Measurements from ENCODE around the gene HCRTR1. TPM values are rescaled to one million over a fixed set of nuclear protein-coding genes. Genes with fewer than 3 reads are reported as not detected.

HCRTR1 gene
- polyA plus RNA-seq, 2 donors = 0.02 TPM; not detected in 1

DNA sequence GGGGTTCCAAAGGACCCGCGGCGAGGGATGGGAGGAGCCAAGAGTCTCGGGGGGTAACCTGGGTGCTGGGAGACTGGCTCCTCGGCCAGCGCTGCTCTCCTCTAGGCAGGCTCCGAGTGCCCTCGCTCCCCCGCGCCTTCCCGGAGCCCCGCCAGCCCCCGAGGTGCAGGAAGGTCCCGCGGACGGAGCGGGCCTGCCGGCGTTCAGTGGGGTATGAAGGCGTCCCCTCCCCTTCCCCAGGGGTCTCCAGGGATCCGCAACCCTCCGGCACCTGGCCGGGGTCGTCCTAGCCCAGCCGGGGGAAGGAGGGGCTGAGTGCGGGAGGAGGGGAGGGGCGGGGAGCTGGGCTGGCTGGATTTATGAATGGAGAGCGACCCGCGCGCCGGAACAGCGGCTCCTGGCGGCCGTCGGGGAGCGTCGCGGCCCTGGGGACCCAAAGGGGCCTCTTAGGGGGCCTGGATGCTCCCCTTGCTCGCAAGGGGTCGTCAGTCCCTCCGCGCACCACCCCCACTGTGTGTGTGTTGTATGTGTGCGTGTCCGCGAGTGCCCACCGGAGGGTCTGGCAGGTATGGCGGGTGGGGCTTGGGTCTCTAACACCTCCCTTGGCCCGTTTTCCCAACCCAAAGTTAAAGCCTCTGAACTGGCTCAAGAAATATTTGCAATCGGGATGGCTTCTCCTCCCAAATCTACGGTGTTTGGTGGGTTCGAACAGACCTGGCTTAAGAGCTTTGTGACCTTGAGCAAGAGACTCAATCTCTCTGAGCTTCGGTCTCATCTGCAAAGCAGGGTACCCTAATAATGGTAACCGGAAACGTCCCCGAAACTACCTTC lies 642 bp downstream of the HCRTR1 start:
- H3K27me3 ChIP-seq (ENCODE audit: control insufficient read depth in 1 of 2, insufficient read depth in 2 of 2, low read length in 2 of 2) = no peaks in the 10 kb centered on the region
- H3K9me3 ChIP-seq (ENCODE audit: control insufficient read depth in 2 of 2, insufficient read depth in 1 of 2, low read depth in 1 of 2, low read length in 1 of 2) = no peaks in the 10 kb centered on the region
- H3K4me1 ChIP-seq (ENCODE audit: control insufficient read depth in 2 of 2, insufficient read depth in 2 of 2, low read length in 1 of 2) = peaks cover 3 to 6% of the 10 kb centered on the region in 2 donors
- H3K27ac ChIP-seq (ENCODE audit: low read depth in 2 of 2, low read length in 1 of 2) = no peak overlapping the region
- H3K36me3 ChIP-seq (ENCODE audit: control insufficient read depth in 2 of 2, insufficient read depth in 2 of 2, low read length in 1 of 2) = no peaks in the 10 kb centered on the region
- 11 to 13% methylated on average over 49 to 56 of the region's 56 CpGs for WGBS, 2 donors
- peak overlapping the region; percentile 26 to 32 for H3K4me3 ChIP-seq (ENCODE audit: low read depth in 1 of 2, low read length in 2 of 2)

- H3K4me1 ChIP-seq (ENCODE audit: control insufficient read depth in 2 of 2, insufficient read depth in 2 of 2, low read length in 1 of 2) = peaks cover 3 to 6% of the 10 kb centered on the region in 2 donors
- H3K4me3 ChIP-seq (ENCODE audit: low read depth in 1 of 2, low read length in 2 of 2) = no peak overlapping the region
- no peak overlapping the region for H3K27ac ChIP-seq (ENCODE audit: low read depth in 2 of 2, low read length in 1 of 2)
- H3K27me3 ChIP-seq (ENCODE audit: control insufficient read depth in 1 of 2, insufficient read depth in 2 of 2, low read length in 2 of 2) = no peaks in the 10 kb centered on the region
- H3K9me3 ChIP-seq (ENCODE audit: control insufficient read depth in 2 of 2, insufficient read depth in 1 of 2, low read depth in 1 of 2, low read length in 1 of 2) = no peaks in the 10 kb centered on the region
- WGBS, 2 donors = 76 to 79% methylated on average over 23 of the region's 23 CpGs
- no peaks in the 10 kb centered on the region for H3K36me3 ChIP-seq (ENCODE audit: control insufficient read depth in 2 of 2, insufficient read depth in 2 of 2, low read length in 1 of 2)
Observed at GRCh38 chr1:31618916-31619846, 1.7 kb downstream of the HCRTR1 start.

DNA sequence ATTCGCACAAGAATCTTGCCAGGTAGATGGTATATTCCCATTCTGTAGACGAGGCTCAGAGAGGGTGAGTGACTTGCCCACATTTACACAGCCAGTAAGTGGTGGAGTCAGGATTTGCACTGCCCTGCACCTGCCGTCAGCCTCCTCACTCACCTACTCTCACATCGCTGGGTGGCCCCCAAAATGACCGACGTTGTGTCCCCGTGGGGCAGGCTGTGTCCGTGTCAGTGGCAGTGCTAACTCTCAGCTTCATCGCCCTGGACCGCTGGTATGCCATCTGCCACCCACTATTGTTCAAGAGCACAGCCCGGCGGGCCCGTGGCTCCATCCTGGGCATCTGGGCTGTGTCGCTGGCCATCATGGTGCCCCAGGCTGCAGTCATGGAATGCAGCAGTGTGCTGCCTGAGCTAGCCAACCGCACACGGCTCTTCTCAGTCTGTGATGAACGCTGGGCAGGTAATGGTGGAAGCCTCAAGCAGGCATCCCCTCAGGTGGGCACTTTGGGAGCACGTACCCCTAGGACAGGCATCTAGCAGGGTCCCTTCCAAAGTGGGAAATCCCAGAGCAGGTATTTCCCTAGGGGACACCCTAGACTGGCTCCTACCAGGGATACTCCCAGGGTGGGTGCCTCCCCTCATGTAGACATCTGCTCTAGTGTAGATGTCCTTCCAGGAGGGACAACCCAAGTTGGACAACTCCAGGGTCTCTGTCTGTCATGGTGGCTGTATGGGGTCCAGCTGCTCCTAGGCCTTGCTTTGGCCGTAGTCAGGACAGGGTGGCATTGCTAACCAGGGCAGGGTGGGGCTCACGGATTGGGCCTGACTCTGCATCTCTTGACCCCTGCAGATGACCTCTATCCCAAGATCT lies 3.4 kb downstream of the HCRTR1 start:
- no peak overlapping the region for H3K4me3 ChIP-seq (ENCODE audit: low read depth in 1 of 2, low read length in 2 of 2)
- H3K27me3 ChIP-seq (ENCODE audit: control insufficient read depth in 1 of 2, insufficient read depth in 2 of 2, low read length in 2 of 2) = no peaks in the 10 kb centered on the region
- H3K4me1 ChIP-seq (ENCODE audit: control insufficient read depth in 2 of 2, insufficient read depth in 2 of 2, low read length in 1 of 2) = peaks cover 3 to 6% of the 10 kb centered on the region in 2 donors
- H3K27ac ChIP-seq (ENCODE audit: low read depth in 2 of 2, low read length in 1 of 2) = no peak overlapping the region
- H3K9me3 ChIP-seq (ENCODE audit: control insufficient read depth in 2 of 2, insufficient read depth in 1 of 2, low read depth in 1 of 2, low read length in 1 of 2) = no peaks in the 10 kb centered on the region
- WGBS, 2 donors = 91 to 92% methylated on average over 20 of the region's 20 CpGs
- H3K36me3 ChIP-seq (ENCODE audit: control insufficient read depth in 2 of 2, insufficient read depth in 2 of 2, low read length in 1 of 2) = no peaks in the 10 kb centered on the region

DNA sequence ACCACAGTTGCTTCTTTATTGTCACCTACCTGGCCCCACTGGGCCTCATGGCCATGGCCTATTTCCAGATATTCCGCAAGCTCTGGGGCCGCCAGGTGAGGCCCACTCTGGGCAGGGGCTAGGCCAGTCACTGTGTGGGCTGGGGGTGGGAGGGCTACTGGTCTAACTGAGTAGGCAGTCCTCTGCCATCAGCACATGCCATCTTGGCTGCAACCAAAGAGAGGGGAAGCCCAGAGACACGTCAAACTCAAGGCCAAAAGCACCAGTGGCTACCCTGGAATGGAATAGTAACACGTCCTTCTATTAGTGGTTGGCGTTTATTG lies 4.0 kb downstream of the HCRTR1 start:
- Histone ChIP-seq H3K27me3 (ENCODE audit: control insufficient read depth in 1 of 2, insufficient read depth in 2 of 2, low read length in 2 of 2) (no peaks in the 10 kb centered on the region), H3K4me3 (ENCODE audit: low read depth in 1 of 2, low read length in 2 of 2) (no peak overlapping the region), H3K36me3 (ENCODE audit: control insufficient read depth in 2 of 2, insufficient read depth in 2 of 2, low read length in 1 of 2) (no peaks in the 10 kb centered on the region), H3K4me1 (ENCODE audit: control insufficient read depth in 2 of 2, insufficient read depth in 2 of 2, low read length in 1 of 2) (peaks cover 3 to 6% of the 10 kb centered on the region in 2 donors), H3K27ac (ENCODE audit: low read depth in 2 of 2, low read length in 1 of 2) (no peak overlapping the region), H3K9me3 (ENCODE audit: control insufficient read depth in 2 of 2, insufficient read depth in 1 of 2, low read depth in 1 of 2, low read length in 1 of 2) (no peaks in the 10 kb centered on the region)
- WGBS, 2 donors = 90 to 93% methylated on average over 5 of the region's 5 CpGs

GRCh38 chr1:31621847-31622730 lies 4.6 kb downstream of the HCRTR1 start:
- H3K4me1 ChIP-seq (ENCODE audit: control insufficient read depth in 2 of 2, insufficient read depth in 2 of 2, low read length in 1 of 2) = peaks cover 3 to 6% of the 10 kb centered on the region in 2 donors
- WGBS, 2 donors = 70 to 81% methylated on average over 15 of the region's 15 CpGs
- no peak overlapping the region for H3K4me3 ChIP-seq (ENCODE audit: low read depth in 1 of 2, low read length in 2 of 2)
- H3K36me3 ChIP-seq (ENCODE audit: control insufficient read depth in 2 of 2, insufficient read depth in 2 of 2, low read length in 1 of 2) = no peaks in the 10 kb centered on the region
- H3K27ac ChIP-seq (ENCODE audit: low read depth in 2 of 2, low read length in 1 of 2) = no peak overlapping the region
- no peaks in the 10 kb centered on the region for H3K9me3 ChIP-seq (ENCODE audit: control insufficient read depth in 2 of 2, insufficient read depth in 1 of 2, low read depth in 1 of 2, low read length in 1 of 2)
- H3K27me3 ChIP-seq (ENCODE audit: control insufficient read depth in 1 of 2, insufficient read depth in 2 of 2, low read length in 2 of 2) = no peaks in the 10 kb centered on the region

- 96 to 99% methylated on average over 12 of the region's 12 CpGs for WGBS, 2 donors
- H3K36me3 ChIP-seq (ENCODE audit: control insufficient read depth in 2 of 2, insufficient read depth in 2 of 2, low read length in 1 of 2) = peaks cover 0 to 5% of the 10 kb centered on the region in 2 donors
- H3K9me3 ChIP-seq (ENCODE audit: control insufficient read depth in 2 of 2, insufficient read depth in 1 of 2, low read depth in 1 of 2, low read length in 1 of 2) = no peaks in the 10 kb centered on the region
- no peak overlapping the region for H3K27ac ChIP-seq (ENCODE audit: low read depth in 2 of 2, low read length in 1 of 2)
- peaks cover 0 to 10% of the 10 kb centered on the region in 2 donors for H3K4me1 ChIP-seq (ENCODE audit: control insufficient read depth in 2 of 2, insufficient read depth in 2 of 2, low read length in 1 of 2)
- H3K4me3 ChIP-seq (ENCODE audit: low read depth in 1 of 2, low read length in 2 of 2) = no peak overlapping the region
- H3K27me3 ChIP-seq (ENCODE audit: control insufficient read depth in 1 of 2, insufficient read depth in 2 of 2, low read length in 2 of 2) = no peaks in the 10 kb centered on the region
Observed at GRCh38 chr1:31623365-31623764, 5.9 kb downstream of the HCRTR1 start.

DNA sequence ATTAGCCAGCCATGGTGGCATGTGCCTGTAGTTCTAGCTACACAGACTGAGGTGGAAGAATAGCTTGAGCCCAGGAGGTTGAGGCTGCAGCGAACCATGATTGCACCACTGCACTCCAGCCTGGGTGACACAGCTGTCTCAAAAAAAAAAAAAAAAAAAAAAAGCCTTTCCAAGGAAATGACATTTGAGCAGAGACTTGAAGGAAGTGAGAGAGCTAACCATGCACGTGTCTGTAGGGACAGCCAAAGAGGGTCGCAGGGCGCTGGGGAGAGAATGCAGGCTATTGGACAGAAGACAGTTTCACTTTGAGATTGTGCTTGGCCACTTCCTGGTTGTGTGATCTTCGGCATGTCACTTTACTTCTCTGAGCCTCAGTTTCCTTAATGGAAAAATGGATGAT lies 6.8 kb downstream of the HCRTR1 start:
- Histone ChIP-seq H3K27me3 (ENCODE audit: control insufficient read depth in 1 of 2, insufficient read depth in 2 of 2, low read length in 2 of 2) (no peaks in the 10 kb centered on the region), H3K36me3 (ENCODE audit: control insufficient read depth in 2 of 2, insufficient read depth in 2 of 2, low read length in 1 of 2) (peaks cover 0 to 7% of the 10 kb centered on the region in 2 donors), H3K9me3 (ENCODE audit: control insufficient read depth in 2 of 2, insufficient read depth in 1 of 2, low read depth in 1 of 2, low read length in 1 of 2) (no peaks in the 10 kb centered on the region), H3K4me1 (ENCODE audit: control insufficient read depth in 2 of 2, insufficient read depth in 2 of 2, low read length in 1 of 2) (peaks cover 0 to 10% of the 10 kb centered on the region in 2 donors), H3K27ac (ENCODE audit: low read depth in 2 of 2, low read length in 1 of 2) (no peak overlapping the region), H3K4me3 (ENCODE audit: low read depth in 1 of 2, low read length in 2 of 2) (no peak overlapping the region)
- WGBS, 2 donors = 70 to 78% methylated on average over 5 of the region's 5 CpGs

DNA sequence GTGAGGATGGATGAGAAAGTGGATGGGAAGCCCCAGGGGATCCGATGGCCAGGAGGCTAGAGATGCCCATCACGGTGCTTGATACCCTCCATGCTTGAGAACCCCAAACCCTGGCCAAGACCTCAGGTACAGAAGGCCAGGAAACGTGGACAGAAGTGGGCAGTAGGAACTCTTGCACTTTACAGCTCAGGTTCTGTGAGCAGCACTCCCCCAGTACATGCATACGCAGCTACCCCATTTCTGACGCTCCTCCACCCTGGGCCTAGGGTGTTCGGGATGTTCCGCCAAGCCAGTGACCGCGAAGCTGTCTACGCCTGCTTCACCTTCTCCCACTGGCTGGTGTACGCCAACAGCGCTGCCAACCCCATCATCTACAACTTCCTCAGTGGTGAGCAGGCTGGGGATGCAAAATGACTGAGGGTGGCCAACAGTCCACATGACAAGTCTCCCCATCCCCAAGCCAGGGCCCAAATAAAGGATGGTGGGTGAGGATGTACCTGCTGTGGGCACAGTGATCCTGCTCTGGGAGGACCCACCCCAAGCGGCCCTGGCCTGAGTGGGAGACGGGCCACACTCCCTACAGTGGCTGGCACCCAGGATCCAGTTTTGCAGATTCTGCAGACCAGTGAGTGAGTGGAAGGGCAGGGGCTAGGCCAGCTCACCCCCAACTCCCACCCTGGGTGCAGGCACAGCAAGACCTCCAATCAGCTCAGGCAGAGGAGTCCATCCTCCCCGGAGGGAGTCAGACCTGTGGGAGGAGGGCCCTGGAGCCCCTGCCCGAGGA lies 7.4 kb downstream of the HCRTR1 start:
- no peaks in the 10 kb centered on the region for H3K9me3 ChIP-seq (ENCODE audit: control insufficient read depth in 2 of 2, insufficient read depth in 1 of 2, low read depth in 1 of 2, low read length in 1 of 2)
- no peaks in the 10 kb centered on the region for H3K27me3 ChIP-seq (ENCODE audit: control insufficient read depth in 1 of 2, insufficient read depth in 2 of 2, low read length in 2 of 2)
- H3K4me1 ChIP-seq (ENCODE audit: control insufficient read depth in 2 of 2, insufficient read depth in 2 of 2, low read length in 1 of 2) = peaks cover 0 to 7% of the 10 kb centered on the region in 2 donors
- H3K27ac ChIP-seq (ENCODE audit: low read depth in 2 of 2, low read length in 1 of 2) = no peak overlapping the region
- H3K4me3 ChIP-seq (ENCODE audit: low read depth in 1 of 2, low read length in 2 of 2) = no peak overlapping the region
- H3K36me3 ChIP-seq (ENCODE audit: control insufficient read depth in 2 of 2, insufficient read depth in 2 of 2, low read length in 1 of 2) = peaks cover under 1 to 9% of the 10 kb centered on the region in 2 donors
- 92 to 94% methylated on average over 16 of the region's 16 CpGs for WGBS, 2 donors

Measured in esophagus (tissue), 2 donors.